ENCODE results near the gene RUNX3. TPM values are rescaled to one million over a fixed set of nuclear protein-coding genes. Genes with fewer than 3 reads are reported as not detected.

The RUNX3 gene
- total RNA-seq, 1 donor from 2014 or later: 0.41 TPM

DNA sequence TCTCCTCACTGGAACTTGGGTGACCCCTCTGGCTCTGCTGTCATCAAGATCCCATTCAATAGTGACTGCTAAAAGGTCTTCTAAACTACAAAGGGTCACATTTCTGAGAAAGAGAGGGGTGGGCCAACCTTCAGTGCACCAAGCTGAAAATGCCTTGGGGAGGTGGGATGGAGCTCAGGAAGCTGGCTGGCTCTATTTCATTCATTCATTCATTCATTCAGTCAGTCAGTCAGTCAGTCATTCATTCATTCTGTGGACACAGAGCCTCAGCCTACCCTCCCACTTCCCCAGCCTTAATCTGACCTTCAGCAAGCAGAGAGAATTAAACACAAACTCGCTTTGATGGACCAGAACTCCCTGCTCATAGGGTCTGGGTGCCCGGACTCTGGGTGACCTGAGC lies 11.7 kb downstream of the RUNX3 start:
- H3K36me3 Mint-ChIP-seq: no peaks in the 10 kb centered on the region
- no peak overlapping the region for H3K27ac Mint-ChIP-seq
- TF ChIP-seq CTCF (conservative IDR thresholded peaks at IDR 0.05): no peak
- H3K27me3 Mint-ChIP-seq: peaks cover 25% of the 10 kb centered on the region
- H3K4me1 Mint-ChIP-seq (ENCODE audit: unreplicated experiment): peaks cover 4% of the 10 kb centered on the region
- no peak overlapping the region for H3K4me3 Mint-ChIP-seq
- DNase-seq (ENCODE audit: extremely low spot score, unreplicated experiment): no peak
- no peaks in the 10 kb centered on the region for H3K9me3 Mint-ChIP-seq

DNA sequence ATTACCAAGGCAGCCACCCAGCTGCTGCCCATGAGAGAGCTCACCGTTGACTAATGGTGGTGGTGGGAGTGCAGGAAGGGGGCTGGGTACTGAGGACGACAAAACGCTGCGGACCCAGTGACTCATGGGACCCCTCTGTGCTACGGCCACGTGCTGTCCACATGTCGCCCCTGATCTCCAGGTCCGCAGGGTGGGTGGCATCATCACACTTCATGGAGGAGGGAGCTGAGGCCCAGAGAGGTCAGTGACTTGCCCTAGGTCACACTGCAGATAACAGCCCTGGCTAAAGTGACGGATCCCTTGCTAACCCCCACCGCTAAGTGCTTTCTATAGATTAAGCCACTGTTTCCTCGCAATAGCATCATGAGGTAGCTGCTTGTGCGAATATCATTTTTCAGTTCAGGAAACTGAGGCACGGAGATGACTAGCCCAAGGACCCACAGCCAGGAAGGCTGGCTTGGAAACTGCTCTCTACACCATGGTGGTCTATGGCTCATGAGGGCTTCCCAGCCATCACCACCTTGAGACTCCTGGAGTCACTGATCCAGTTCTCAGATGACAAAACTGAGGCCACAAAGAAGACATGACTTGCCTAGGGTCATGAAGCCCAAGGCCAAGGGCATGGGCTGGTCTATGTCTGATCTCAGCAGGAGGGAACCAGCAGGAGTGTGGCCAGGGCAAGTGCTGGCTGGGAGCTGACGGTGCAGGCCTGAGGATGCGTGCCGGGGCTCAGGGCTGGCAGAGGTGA lies 12.6 kb downstream of the RUNX3 start:
- Mint-ChIP-seq H3K27me3 (peaks cover 21% of the 10 kb centered on the region), H3K9me3 (no peaks in the 10 kb centered on the region), H3K36me3 (no peaks in the 10 kb centered on the region), H3K4me1 (ENCODE audit: unreplicated experiment) (peaks cover 5% of the 10 kb centered on the region), H3K4me3 (no peak overlapping the region), H3K27ac (no peak overlapping the region)
- no peak for DNase-seq (ENCODE audit: extremely low spot score, unreplicated experiment)
- TF ChIP-seq CTCF (conservative IDR thresholded peaks at IDR 0.05): no peak

DNA sequence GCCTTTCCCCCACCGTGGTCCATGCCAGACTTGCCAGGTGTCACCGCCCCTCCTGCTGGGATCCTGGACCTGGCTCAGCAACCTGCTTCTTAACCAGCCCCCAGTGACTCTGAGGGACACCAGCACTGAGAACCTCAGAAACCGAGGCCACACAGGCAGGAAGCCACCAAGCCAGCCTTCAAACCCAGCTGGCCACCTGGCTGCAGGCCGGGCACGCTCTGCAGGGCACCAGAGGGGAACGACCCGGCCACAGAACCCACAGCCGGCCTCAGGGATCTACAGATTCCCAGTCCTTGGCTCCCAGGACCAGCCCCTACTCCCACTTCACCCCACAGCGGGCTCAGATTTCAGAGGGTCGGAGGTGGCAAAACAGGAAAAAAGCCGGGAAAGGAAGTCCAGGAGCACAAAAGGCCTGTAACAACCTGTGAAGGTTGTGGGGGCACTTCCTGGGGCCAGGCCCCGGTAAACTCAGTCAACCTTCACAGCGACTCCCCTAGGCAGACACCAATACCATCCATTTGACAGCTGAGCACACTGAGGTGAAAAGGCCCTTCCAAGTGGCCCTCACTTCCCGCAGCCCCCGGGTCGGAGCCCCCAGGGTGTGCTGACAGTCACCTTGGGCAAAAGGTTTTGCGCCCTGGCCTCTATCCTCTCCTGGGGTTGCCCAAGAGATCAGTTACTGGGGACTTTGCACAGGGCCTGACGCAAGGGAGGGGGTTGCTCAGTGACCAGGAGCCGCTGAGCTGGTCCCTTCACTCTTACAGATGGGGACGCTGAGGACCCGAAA lies 14.1 kb downstream of the RUNX3 start:
- no peaks in the 10 kb centered on the region for H3K36me3 Mint-ChIP-seq

GRCh38 chr1:24914226-24915069 lies 15.6 kb downstream of the RUNX3 start:
- Mint-ChIP-seq H3K27ac (no peak overlapping the region), H3K4me3 (no peak overlapping the region), H3K27me3 (peaks cover 6% of the 10 kb centered on the region), H3K36me3 (no peaks in the 10 kb centered on the region), H3K9me3 (no peaks in the 10 kb centered on the region), H3K4me1 (ENCODE audit: unreplicated experiment) (peaks cover 13% of the 10 kb centered on the region)
- no peak for DNase-seq (ENCODE audit: extremely low spot score, unreplicated experiment)
- no peak for TF ChIP-seq CTCF (conservative IDR thresholded peaks at IDR 0.05)

More for the DNA sequence above, 14.1 kb downstream of the RUNX3 start:
- no peak for TF ChIP-seq CTCF (conservative IDR thresholded peaks at IDR 0.05)
- peaks cover 10% of the 10 kb centered on the region for H3K4me1 Mint-ChIP-seq (ENCODE audit: unreplicated experiment)
- peaks cover 15% of the 10 kb centered on the region for H3K27me3 Mint-ChIP-seq
- no peak overlapping the region for H3K27ac Mint-ChIP-seq
- H3K4me3 Mint-ChIP-seq: no peak overlapping the region
- H3K9me3 Mint-ChIP-seq: no peaks in the 10 kb centered on the region
- DNase-seq (ENCODE audit: extremely low spot score, unreplicated experiment): no peak

GRCh38 chr1:24913616-24914225 lies 16.4 kb downstream of the RUNX3 start:
- Mint-ChIP-seq H3K4me1 (ENCODE audit: unreplicated experiment) (peaks cover 16% of the 10 kb centered on the region), H3K36me3 (no peaks in the 10 kb centered on the region), H3K27me3 (peaks cover 7% of the 10 kb centered on the region), H3K27ac (no peak overlapping the region), H3K4me3 (no peak overlapping the region), H3K9me3 (no peaks in the 10 kb centered on the region)
- no peak for TF ChIP-seq CTCF (conservative IDR thresholded peaks at IDR 0.05)
- no peak for DNase-seq (ENCODE audit: extremely low spot score, unreplicated experiment)
